ENCODE measurements around the gene FKBP6.
"Not testable (repeated sequence)": the region's sequence is repeated elsewhere in the genome, so short reads cannot be mapped to it uniquely, and the experiment has no call there.

Gene FKBP6, protein sequence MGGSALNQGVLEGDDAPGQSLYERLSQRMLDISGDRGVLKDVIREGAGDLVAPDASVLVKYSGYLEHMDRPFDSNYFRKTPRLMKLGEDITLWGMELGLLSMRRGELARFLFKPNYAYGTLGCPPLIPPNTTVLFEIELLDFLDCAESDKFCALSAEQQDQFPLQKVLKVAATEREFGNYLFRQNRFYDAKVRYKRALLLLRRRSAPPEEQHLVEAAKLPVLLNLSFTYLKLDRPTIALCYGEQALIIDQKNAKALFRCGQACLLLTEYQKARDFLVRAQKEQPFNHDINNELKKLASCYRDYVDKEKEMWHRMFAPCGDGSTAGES

DNA sequence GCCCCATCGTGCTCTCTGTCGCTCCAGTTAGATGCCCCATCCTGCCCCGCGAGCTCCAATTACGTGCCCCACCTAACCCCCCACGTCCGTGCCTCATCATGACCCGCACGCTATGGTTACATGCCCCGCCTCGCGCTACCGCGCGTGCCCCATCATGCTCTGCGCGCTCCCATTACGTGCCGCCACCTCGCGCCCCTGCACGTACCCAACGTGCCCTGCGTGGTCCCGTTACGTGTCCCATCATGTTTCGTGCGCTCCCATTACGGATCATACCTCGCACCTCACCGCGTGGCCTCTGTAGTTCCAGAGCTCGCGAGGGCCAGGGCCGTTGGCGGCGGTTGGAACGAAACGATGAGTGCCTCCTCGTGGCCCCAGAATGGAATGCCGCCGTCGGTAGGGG is at the start of gene FKBP6, which contains the start of gene TRIM50:
FKBP6 (plus strand) TSS at position 240 of the 400 bp plus-strand sequence. CDS start 268 bp downstream, outside the sequence.
TRIM50 (minus strand) TSS at position 161 of the 400 bp plus-strand sequence. CDS start 3,295 bp downstream, outside the sequence.
- H3K36me3 ChIP-seq (ENCODE audit: insufficient read depth, insufficient read length, low read length); DNase-seq (ENCODE audit: low read depth, low spot score); H3K4me1 ChIP-seq (ENCODE audit: insufficient read depth, insufficient read length); H3K4me3 ChIP-seq (ENCODE audit: insufficient read length, low read depth); H3K27me3 ChIP-seq (ENCODE audit: insufficient read depth, insufficient read length); H3K9me3 ChIP-seq (ENCODE audit: insufficient read depth, low read length); H3K9ac ChIP-seq (ENCODE audit: insufficient read length, low read depth): not testable (repeated sequence)

DNA sequence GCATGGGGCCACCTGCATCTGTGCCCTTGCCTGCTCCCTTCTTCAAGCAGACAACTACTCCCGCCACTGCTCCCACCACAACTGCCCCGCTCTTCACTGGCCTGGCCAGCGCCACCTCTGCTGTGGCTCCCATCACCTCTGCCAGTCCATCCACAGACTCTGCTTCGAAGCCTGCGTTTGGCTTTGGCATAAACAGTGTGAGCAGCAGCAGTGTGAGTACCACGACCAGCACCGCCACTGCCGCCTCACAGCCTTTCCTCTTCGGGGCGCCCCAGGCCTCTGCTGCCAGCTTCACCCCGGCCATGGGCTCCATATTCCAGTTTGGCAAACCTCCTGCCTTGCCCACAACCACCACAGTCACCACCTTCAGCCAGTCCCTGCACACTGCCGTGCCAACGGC is 30.7 kb upstream of the FKBP6 start:
- not testable (repeated sequence) for H3K4me3 ChIP-seq (ENCODE audit: insufficient read length, low read depth); H3K36me3 ChIP-seq (ENCODE audit: insufficient read depth, insufficient read length, low read length); H3K4me1 ChIP-seq (ENCODE audit: insufficient read depth, insufficient read length); H3K27me3 ChIP-seq (ENCODE audit: insufficient read depth, insufficient read length); H3K9ac ChIP-seq (ENCODE audit: insufficient read length, low read depth); DNase-seq (ENCODE audit: low read depth, low spot score); H3K9me3 ChIP-seq (ENCODE audit: insufficient read depth, low read length)

DNA sequence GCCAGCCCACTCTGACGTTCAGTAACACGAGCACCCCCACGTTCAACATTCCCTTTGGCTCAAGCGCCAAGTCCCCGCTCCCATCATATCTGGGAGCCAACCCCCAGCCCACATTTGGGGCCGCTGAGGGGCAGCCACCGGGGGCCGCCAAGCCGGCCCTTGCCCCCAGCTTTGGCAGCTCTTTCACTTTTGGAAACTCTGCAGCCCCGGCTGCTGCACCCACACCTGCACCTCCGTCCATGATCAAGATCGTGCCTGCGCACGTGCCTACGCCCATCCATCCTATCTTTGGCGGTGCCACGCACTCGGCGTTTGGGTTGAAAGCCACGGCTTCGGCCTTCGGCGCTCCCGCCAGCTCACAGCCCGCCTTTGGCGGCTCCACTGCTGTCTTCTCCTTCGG is 30.3 kb upstream of the FKBP6 start:
- DNase-seq (ENCODE audit: low read depth, low spot score); H3K27me3 ChIP-seq (ENCODE audit: insufficient read depth, insufficient read length); H3K4me1 ChIP-seq (ENCODE audit: insufficient read depth, insufficient read length); H3K36me3 ChIP-seq (ENCODE audit: insufficient read depth, insufficient read length, low read length); H3K9ac ChIP-seq (ENCODE audit: insufficient read length, low read depth); H3K9me3 ChIP-seq (ENCODE audit: insufficient read depth, low read length); H3K4me3 ChIP-seq (ENCODE audit: insufficient read length, low read depth): not testable (repeated sequence)

DNA sequence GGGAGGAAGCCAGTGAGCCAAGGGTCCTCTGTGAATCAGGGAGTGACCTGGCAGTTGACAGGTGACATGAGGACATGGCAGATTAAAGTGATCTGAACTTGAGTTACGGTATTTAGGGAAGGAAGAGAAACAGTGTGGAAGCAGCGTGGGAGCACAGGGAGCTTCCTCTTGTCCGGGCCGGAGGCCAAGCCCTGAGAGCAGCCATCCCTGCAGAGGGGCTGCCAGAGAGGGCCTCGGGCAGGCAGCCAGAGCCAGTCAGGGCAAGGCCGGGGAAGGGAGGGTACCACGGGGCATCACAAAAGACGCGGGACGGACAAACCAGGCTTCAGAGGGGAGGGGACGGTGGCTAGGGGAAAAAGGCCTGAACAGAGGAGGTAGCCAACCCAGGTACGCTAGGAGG is 28.1 kb upstream of the FKBP6 start:
- not testable (repeated sequence) for H3K27me3 ChIP-seq (ENCODE audit: insufficient read depth, insufficient read length); H3K4me3 ChIP-seq (ENCODE audit: insufficient read length, low read depth); H3K4me1 ChIP-seq (ENCODE audit: insufficient read depth, insufficient read length); H3K36me3 ChIP-seq (ENCODE audit: insufficient read depth, insufficient read length, low read length); DNase-seq (ENCODE audit: low read depth, low spot score); H3K9me3 ChIP-seq (ENCODE audit: insufficient read depth, low read length); H3K9ac ChIP-seq (ENCODE audit: insufficient read length, low read depth)

DNA sequence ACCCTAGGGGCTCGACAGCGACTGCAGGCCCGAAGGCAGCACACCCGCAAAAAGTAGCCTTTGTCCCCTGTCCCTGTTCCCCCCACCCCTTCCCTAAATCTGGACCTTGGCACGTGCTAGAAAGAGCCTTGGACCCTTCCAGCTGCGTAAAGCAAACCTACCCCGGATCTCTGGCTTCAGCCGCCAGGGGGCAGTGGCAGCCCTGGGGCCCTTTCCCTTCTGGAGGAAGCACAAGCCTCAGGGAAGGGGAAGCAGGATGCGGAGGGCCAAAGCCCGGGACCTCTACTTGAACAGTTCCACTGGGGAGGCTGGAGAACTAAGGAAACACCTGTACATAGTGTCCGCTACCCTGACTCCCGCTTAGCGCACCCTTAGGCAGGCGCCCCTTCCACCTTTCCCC is 26.9 kb upstream of the FKBP6 start:
- H3K4me3 ChIP-seq (ENCODE audit: insufficient read length, low read depth); H3K27me3 ChIP-seq (ENCODE audit: insufficient read depth, insufficient read length); H3K9ac ChIP-seq (ENCODE audit: insufficient read length, low read depth); H3K4me1 ChIP-seq (ENCODE audit: insufficient read depth, insufficient read length); DNase-seq (ENCODE audit: low read depth, low spot score); H3K9me3 ChIP-seq (ENCODE audit: insufficient read depth, low read length): not testable (repeated sequence)
- peaks cover 15% of the 10 kb centered on the region for H3K36me3 ChIP-seq (ENCODE audit: insufficient read depth, insufficient read length, low read length)

DNA sequence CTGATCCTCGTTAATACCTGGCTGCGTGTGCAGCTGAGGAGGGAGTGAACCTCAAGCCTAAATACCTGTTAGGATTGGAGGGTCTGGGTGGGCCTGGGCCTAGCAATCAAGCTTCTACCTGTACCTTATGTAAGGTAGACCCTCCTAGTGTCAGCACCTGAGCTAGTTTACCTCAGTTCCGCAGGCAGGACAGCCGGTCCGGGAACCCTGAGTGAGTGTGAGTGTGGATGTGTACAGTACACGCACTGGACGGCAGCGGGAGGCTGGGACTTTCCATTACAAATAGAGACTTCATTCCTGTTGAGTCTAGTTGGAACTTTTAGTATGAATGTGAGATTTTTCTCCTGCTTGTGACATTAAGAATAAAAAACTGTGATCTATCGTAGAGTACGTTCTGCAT is 25.1 kb upstream of the FKBP6 start:
- not testable (repeated sequence) for H3K9ac ChIP-seq (ENCODE audit: insufficient read length, low read depth); DNase-seq (ENCODE audit: low read depth, low spot score)

DNA sequence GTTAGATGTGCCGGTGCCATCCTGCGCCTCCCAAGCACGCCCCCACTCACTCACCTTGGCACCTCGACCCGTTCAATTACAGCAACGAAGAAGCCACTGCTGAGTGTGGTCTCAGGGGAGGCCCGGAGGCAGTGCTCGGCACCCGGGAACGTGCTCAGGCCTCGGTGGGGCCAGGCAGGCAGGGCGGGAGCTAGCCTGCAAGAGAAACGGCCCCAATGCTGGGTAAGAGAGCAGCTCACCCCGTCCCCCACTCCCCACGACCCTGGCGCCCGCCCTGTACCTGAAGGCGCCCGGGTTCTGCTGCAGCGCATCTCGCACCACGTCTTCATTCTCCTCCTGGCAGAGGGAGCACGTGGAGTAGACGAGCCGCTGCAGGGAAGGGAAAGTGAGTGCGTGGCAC is 24.4 kb upstream of the FKBP6 start:
- DNase-seq (ENCODE audit: low read depth, low spot score), result no peak

More for the DNA sequence above, 25.1 kb upstream of the FKBP6 start:
- H3K36me3 ChIP-seq (ENCODE audit: insufficient read depth, insufficient read length, low read length), result peaks cover 27% of the 10 kb centered on the region
- not testable (repeated sequence) for H3K27me3 ChIP-seq (ENCODE audit: insufficient read depth, insufficient read length); H3K4me1 ChIP-seq (ENCODE audit: insufficient read depth, insufficient read length); H3K9me3 ChIP-seq (ENCODE audit: insufficient read depth, low read length); H3K4me3 ChIP-seq (ENCODE audit: insufficient read length, low read depth)

DNA sequence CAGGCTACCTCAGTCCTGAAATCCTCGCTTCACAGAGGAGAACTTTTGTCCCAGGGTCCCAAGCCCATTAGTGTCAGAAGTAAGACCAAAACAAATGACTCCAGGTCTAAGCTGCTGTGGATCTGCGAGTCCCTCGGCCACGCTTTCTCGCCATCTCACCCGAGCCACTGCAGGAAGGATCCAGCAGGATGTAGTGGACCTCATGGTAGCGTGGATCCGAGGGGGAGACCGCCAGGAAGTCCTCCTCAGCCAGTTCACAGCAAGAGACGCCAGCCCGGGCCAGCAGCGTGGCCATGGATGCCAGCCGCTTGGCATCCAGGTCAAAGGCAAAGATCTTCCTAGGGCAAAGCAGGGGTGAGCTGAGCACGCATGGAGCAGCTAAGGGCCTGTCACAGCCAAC is 23.9 kb upstream of the FKBP6 start:
- TF ChIP-seq ZNF274 (IDR thresholded peaks at IDR 0.05; ENCODE audit: low read depth, low read length) (no peak), SUZ12 (IDR thresholded peaks at IDR 0.05; ENCODE audit: extremely low read depth, insufficient read depth, insufficient read length) (no peak), YY1 (IDR thresholded peaks at IDR 0.05; ENCODE audit: insufficient read depth, insufficient read length) (no peak)
- H3K4me3 ChIP-seq (ENCODE audit: insufficient read length, low read depth), result no peak overlapping the region
- no peak for DNase-seq (ENCODE audit: low read depth, low spot score)
- peaks cover 27% of the 10 kb centered on the region for H3K36me3 ChIP-seq (ENCODE audit: insufficient read depth, insufficient read length, low read length)
- H3K4me1 ChIP-seq (ENCODE audit: insufficient read depth, insufficient read length), result peaks cover 2% of the 10 kb centered on the region
- H3K27me3 ChIP-seq (ENCODE audit: insufficient read depth, insufficient read length), result no peaks in the 10 kb centered on the region
- H3K9me3 ChIP-seq (ENCODE audit: insufficient read depth, low read length), result no peaks in the 10 kb centered on the region
- no peak overlapping the region for H3K9ac ChIP-seq (ENCODE audit: insufficient read length, low read depth)

More for the DNA sequence above, 24.4 kb upstream of the FKBP6 start:
- H3K9ac ChIP-seq (ENCODE audit: insufficient read length, low read depth), result no peak overlapping the region
- TF ChIP-seq YY1 (IDR thresholded peaks at IDR 0.05; ENCODE audit: insufficient read depth, insufficient read length), result no peak
- TF ChIP-seq SUZ12 (IDR thresholded peaks at IDR 0.05; ENCODE audit: extremely low read depth, insufficient read depth, insufficient read length), result no peak
- TF ChIP-seq ZNF274 (IDR thresholded peaks at IDR 0.05; ENCODE audit: low read depth, low read length), result no peak
- H3K4me3 ChIP-seq (ENCODE audit: insufficient read length, low read depth), result no peak overlapping the region
- H3K9me3 ChIP-seq (ENCODE audit: insufficient read depth, low read length), result no peaks in the 10 kb centered on the region
- H3K27me3 ChIP-seq (ENCODE audit: insufficient read depth, insufficient read length), result no peaks in the 10 kb centered on the region
- H3K36me3 ChIP-seq (ENCODE audit: insufficient read depth, insufficient read length, low read length), result peaks cover 27% of the 10 kb centered on the region
- peaks cover 2% of the 10 kb centered on the region for H3K4me1 ChIP-seq (ENCODE audit: insufficient read depth, insufficient read length)

DNA sequence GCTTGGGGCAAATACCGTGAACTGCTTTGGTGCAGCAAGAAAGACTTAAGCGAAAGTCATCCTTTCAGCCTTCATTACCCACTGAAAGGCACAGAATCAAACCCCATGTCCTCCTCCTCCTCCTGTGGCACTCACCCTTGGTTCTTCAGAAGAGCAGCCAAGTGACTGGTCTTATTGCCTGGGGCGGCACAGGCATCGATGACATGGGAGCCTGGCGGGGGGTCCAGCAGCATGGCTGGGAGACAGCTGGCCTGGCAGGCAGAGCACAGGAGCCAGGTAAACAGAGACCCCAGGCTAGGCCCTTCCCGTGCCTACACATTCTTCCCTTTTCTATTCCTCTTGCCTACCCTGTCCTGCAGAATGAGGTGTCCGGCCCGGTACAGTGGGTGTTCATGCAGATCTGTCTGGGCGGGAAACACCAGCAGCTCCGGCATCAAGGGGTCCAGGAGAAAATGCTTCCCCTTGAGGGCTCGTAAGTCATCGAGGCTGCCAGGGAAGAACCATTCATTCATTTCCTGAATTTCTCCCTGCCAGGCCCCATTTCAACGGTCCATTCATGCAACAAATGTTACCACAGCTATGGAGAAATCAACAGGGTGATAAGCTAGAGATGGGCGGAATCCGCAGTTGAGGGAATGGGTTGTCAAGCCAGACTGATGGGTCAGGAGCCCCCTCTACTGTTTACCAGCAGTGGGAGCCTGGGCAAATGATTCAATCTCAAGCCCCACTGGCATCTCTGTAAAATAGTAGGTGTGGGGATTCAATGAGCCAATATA is 23.2 kb upstream of the FKBP6 start:
- not testable (repeated sequence) for DNase-seq (ENCODE audit: low read depth, low spot score); H3K4me1 ChIP-seq (ENCODE audit: insufficient read depth, insufficient read length); H3K9me3 ChIP-seq (ENCODE audit: insufficient read depth, low read length); H3K27me3 ChIP-seq (ENCODE audit: insufficient read depth, insufficient read length); H3K9ac ChIP-seq (ENCODE audit: insufficient read length, low read depth); H3K4me3 ChIP-seq (ENCODE audit: insufficient read length, low read depth)
- peaks cover 27% of the 10 kb centered on the region for H3K36me3 ChIP-seq (ENCODE audit: insufficient read depth, insufficient read length, low read length)
